ENCODE measurements around the gene RSAD2. TPM values are rescaled to one million over a fixed set of nuclear protein-coding genes. Genes with fewer than 3 reads are reported as not detected.

RSAD2 gene
- total and polyA plus RNA-seq, 9 of the 15 experiments (the other 6 are each of a cell fraction or from before 2014, with no cell fraction given): 0.15 to 1.4 (median 0.28) TPM

- TF ChIP-seq TEAD4 (IDR thresholded peaks at IDR 0.05; ENCODE audit: low read length) (peak; percentile 58), TEAD4 (CRISPR knock-in tag; IDR thresholded peaks at IDR 0.05; ENCODE audit: borderline replicate concordance) (no peak), SMAD1 (IDR thresholded peaks at IDR 0.05; ENCODE audit: low read depth, low read length, partially characterized antibody) (no peak), ILF3 (IDR thresholded peaks at IDR 0.05; ENCODE audit: borderline replicate concordance) (no peak), TAF9B (IDR thresholded peaks at IDR 0.05; ENCODE audit: partially characterized antibody) (no peak), FOXA3 (CRISPR knock-in tag; conservative IDR thresholded peaks at IDR 0.05 in 1 of 2, IDR thresholded peaks at IDR 0.05 in 1 of 2) (no peak), SP1 (CRISPR knock-in tag; IDR thresholded peaks at IDR 0.05) (no peak), MAX (CRISPR knock-in tag; IDR thresholded peaks at IDR 0.05) (no peak), NR1H2 (CRISPR knock-in tag; IDR thresholded peaks at IDR 0.05) (no peak), ZFX (CRISPR knock-in tag; IDR thresholded peaks at IDR 0.05) (no peak), E2F8 (IDR thresholded peaks at IDR 0.05; ENCODE audit: low read depth, partially characterized antibody) (no peak), TBP (optimal IDR thresholded peaks at IDR 0.05; ENCODE audit: low read depth, low read length) (peak; percentile 25), ZNF354B (CRISPR knock-in tag; IDR thresholded peaks at IDR 0.05) (no peak), MTA1 (IDR thresholded peaks at IDR 0.05; ENCODE audit: borderline replicate concordance) (no peak), ZNF408 (CRISPR knock-in tag; IDR thresholded peaks at IDR 0.05; ENCODE audit: low read depth) (no peak), RBM25 (IDR thresholded peaks at IDR 0.05; ENCODE audit: low read depth, low read length, severe bottlenecking) (no peak), ZNF217 (CRISPR knock-in tag; IDR thresholded peaks at IDR 0.05) (no peak), ATF3 (IDR thresholded peaks at IDR 0.05) (no peak), ATF3 (CRISPR knock-in tag; conservative IDR thresholded peaks at IDR 0.05) (no peak), ARID4B (CRISPR knock-in tag; IDR thresholded peaks at IDR 0.05) (no peak), ETV6 (IDR thresholded peaks at IDR 0.05; ENCODE audit: borderline replicate concordance in 1 of 2, low read depth in 2 of 2, low read length in 1 of 2) (no peak), ETV6 (CRISPR knock-in tag; IDR thresholded peaks at IDR 0.05; ENCODE audit: borderline replicate concordance) (0 out of 2 replicates have a peak, but pooled peaks have one; percentile 28)
These were observed 32.3 kb upstream of the RSAD2 start (continued) for GRCh38 chr2:6845312-6845711.
